Naive thymus-derived CD4-positive, alpha-beta T cell (primary cell): ENCODE data around the gene MYL6. TPM values are rescaled to one million over a fixed set of nuclear protein-coding genes. Genes with fewer than 3 reads are reported as not detected.
A peak's percentile ranks its signal among the peaks of the same experiment; 100 is the strongest.

Experiments
- ATAC-seq: fragments of 150-1000 bp; cut with Tn5 transposase; 2 replicates; pipeline ENCODE4 v1.10.0; 2021; ENCODE audit warnings: mild to moderate bottlenecking, moderate library complexity
- CTCF ChIA-PET: fragments of 350-600 bp; sonication (Branson Sonifier 250); formaldehyde crosslinking; loops from one replicate; lab custom pipeline; 2021; ENCODE audit warnings: antibody characterized with exemption; lab: Charles Lee
- POLR2A ChIA-PET: fragments of 350-600 bp; sonication (Branson Sonifier 250); formaldehyde crosslinking; loops from one replicate; lab custom pipeline; 2021; ENCODE audit warnings: antibody characterized with exemption, inconsistent platforms; lab: Charles Lee
- DNase-seq, 9 donors: peaks; one replicate each; pipeline versions ENCODE4 v3.0.0 to v3.0.0-alpha.2; 2020 to 2022; ENCODE audit warnings: mixed read lengths in 1 of 9
- H3K27ac ChIP-seq: one replicate; pipeline ENCODE4 v1.7.0; 2013; ENCODE audit warnings: mild to moderate bottlenecking, low read depth, low read length, moderate library complexity
- H3K27me3 ChIP-seq, 2 donors: one replicate each; pipeline ENCODE4 v1.7.0; 2013; ENCODE audit warnings: low read length in 2 of 2, mild to moderate bottlenecking in 2 of 2, moderate library complexity in 2 of 2; ENCODE audit not compliant: control insufficient read depth in 2 of 2, insufficient read depth in 2 of 2
- H3K36me3 ChIP-seq, 3 experiments: 1 replicate in 2 of 3; 2 replicates in 1 of 3; pipeline ENCODE4 v1.7.0; 2013; ENCODE audit warnings: low read length in 3 of 3, mild to moderate bottlenecking in 3 of 3, moderate library complexity in 1 of 3; ENCODE audit not compliant: insufficient read depth in 3 of 3, control insufficient read depth in 2 of 3
- H3K4me1 ChIP-seq, 2 donors: one replicate each; pipeline ENCODE4 v1.7.0; 2013; ENCODE audit warnings: low read length in 2 of 2, mild to moderate bottlenecking in 2 of 2, moderate library complexity in 1 of 2; ENCODE audit not compliant: control insufficient read depth in 2 of 2, insufficient read depth in 2 of 2
- H3K4me3 ChIP-seq: 2 replicates; pipeline ENCODE4 v1.7.0; 2013; ENCODE audit warnings: mild to moderate bottlenecking, low read length
- H3K9me3 ChIP-seq, 3 experiments: 1 replicate in 2 of 3; 2 replicates in 1 of 3; pipeline ENCODE4 v1.7.0; 2013; ENCODE audit warnings: low read length in 3 of 3; ENCODE audit not compliant: control insufficient read depth in 2 of 3
- H3K27ac Mint-ChIP-seq, 9 donors: one replicate each; pipeline ENCODE4 v1.8.0; 2020 to 2022; ENCODE audit warnings: mixed read lengths in 9 of 9, mild to moderate bottlenecking in 8 of 9, moderate library complexity in 5 of 9, inconsistent platforms in 2 of 9
- H3K27me3 Mint-ChIP-seq, 5 donors: one replicate each; pipeline ENCODE4 v1.8.0; 2021 to 2022; ENCODE audit warnings: mixed read lengths in 5 of 5, mild to moderate bottlenecking in 1 of 5
- H3K36me3 Mint-ChIP-seq, 5 donors: one replicate each; pipeline ENCODE4 v1.8.0; 2020 to 2022; ENCODE audit warnings: mixed read lengths in 5 of 5, mild to moderate bottlenecking in 3 of 5, inconsistent platforms in 1 of 5
- H3K4me1 Mint-ChIP-seq, 7 donors: one replicate each; pipeline ENCODE4 v1.8.0; 2020 to 2022; ENCODE audit warnings: mixed read lengths in 7 of 7, mild to moderate bottlenecking in 3 of 7, inconsistent platforms in 1 of 7
- H3K4me3 Mint-ChIP-seq, 10 donors: one replicate each; pipeline ENCODE4 v1.8.0; 2020 to 2022; ENCODE audit warnings: mild to moderate bottlenecking in 10 of 10, mixed read lengths in 10 of 10, moderate library complexity in 6 of 10, inconsistent platforms in 2 of 10
- H3K9me3 Mint-ChIP-seq, 11 donors: one replicate each; pipeline ENCODE4 v1.8.0; 2020 to 2022; ENCODE audit warnings: mixed read lengths in 11 of 11, mild to moderate bottlenecking in 4 of 11, inconsistent platforms in 1 of 11, moderate library complexity in 1 of 11
- intact Hi-C, 2 donors: fragments of 100-400 bp; cut with micrococcal nuclease; formaldehyde crosslinking; loops; one replicate each; pipeline ENCODE4 v1.15.1; 2023
- polyA plus RNA-seq, 2 donors: library from polyadenylated mRNA; unstranded; fragments of 300-500 nt; fragmentation: Illumina TruSeq; gene quantifications; one replicate each; pipeline ENCODE4 v1.2.3, GENCODE V29; 2021
- total RNA-seq, 6 experiments: library from RNA in 5 of 6; stranded (reverse) in 5 of 6; gene quantifications; 1 replicate in 5 of 6; 2 replicates in 1 of 6; pipeline ENCODE4 v1.2.3 and lab custom pipeline; 2021 to 2026

MYL6 gene
- total RNA-seq (1,000 to 10,000 TPM in 1 of 5 experiments, 100 to 1,000 TPM in 4; 428 to 1,509 (median 467) TPM), polyA plus RNA-seq (1,000 to 10,000 TPM; 1,845 to 2,144 TPM), total RNA-seq (lab: John Stamatoyannopoulos, UW) (268 reads per million, percentile 95 among the genes with 10 or more reads in this experiment)

- Mint-ChIP-seq H3K27ac (peak within 1 kb of the TSS; percentile 88 to 99 (median 97)), H3K4me3 (peak within 1 kb of the TSS; percentile 94 to 99 (median 96)), H3K4me1 (peaks cover 31 to 59% (median 54%) of the 10 kb centered on the region in 7 donors), H3K9me3 (no peaks in the 10 kb centered on the region), H3K36me3 (peaks cover 0 to 42% (median 10%) of the 10 kb centered on the region in 5 donors), H3K27me3 (no peaks in the 10 kb centered on the region)
- no peaks in the 10 kb centered on the region for H3K9me3 ChIP-seq
- POLR2A ChIA-PET = interaction anchor here (0.7 to 12.7 kb wide), 12 partner anchors 9 to 1267 kb away, joined by 3 to 161 read pairs (median 8); partner anchors contain the start of genes CNPY2, DGKA, ESYT1 and RNF41
- ATAC-seq (peak; percentile 91), DNase-seq (peak; percentile 58 to 97 (median 89))
- intact Hi-C loops = loop anchor here (1.0 to 5.0 kb wide), 8 partner anchors 31 to 203 kb away; partner anchors contain the start of genes SMARCC2 (in 2 of the 2), ZC3H10 (in 2 of the 2), NABP2 (in 1 of the 2) and RAB5B (in 1 of the 2)
- CTCF ChIA-PET = interaction anchor here (1.0 to 3.8 kb wide), 6 partner anchors 18 to 306 kb away, joined by 3 to 15 read pairs (median 6); partner anchors contain the start of genes ESYT1 and ZC3H10
- H3K4me3 ChIP-seq = peak within 1 kb of the TSS; percentile 89
- peaks cover 24 to 26% of the 10 kb centered on the region in 2 donors for H3K4me1 ChIP-seq
- peak within 1 kb of the TSS; percentile 98 for H3K27ac ChIP-seq
- H3K27me3 ChIP-seq = no peaks in the 10 kb centered on the region
- peaks cover 4 to 39% (median 20%) of the 10 kb centered on the region in 3 experiments for H3K36me3 ChIP-seq
These were observed at the start of gene MYL6 for GRCh38 chr12:56158029-56158925. Gene MYL6, plus strand, starts transcription at chr12:56158359. Its CDS starts 43 bp downstream, at chr12:56158402.

DNA sequence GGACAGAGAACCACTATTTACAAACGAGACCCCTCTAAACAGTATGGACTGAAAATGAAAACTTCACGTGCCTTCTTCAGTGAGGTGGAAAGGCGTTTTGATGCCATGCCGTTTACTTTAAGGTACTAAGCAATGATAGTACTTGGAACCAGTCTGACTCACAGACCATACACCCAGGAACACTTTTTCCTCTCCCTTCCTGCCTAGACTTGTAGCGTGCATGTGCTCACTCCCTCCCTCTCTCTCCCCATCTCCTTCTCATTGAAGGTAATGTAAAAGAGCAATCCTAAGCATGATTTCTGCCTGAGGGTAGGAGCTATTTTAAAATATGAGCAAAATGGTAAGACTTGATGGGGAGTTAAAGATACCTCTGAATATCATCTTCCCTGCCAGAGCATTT is 47.6 kb upstream of the MYL6 start:
- Mint-ChIP-seq H3K4me3 (no peak overlapping the region), H3K27me3 (no peaks in the 10 kb centered on the region), H3K36me3 (peaks cover 6 to 54% (median 37%) of the 10 kb centered on the region in 5 donors), H3K4me1 (peaks cover 7 to 40% (median 17%) of the 10 kb centered on the region in 7 donors), H3K27ac (peak overlapping the region in 1 of 9 donors; percentile 44), H3K9me3 (no peaks in the 10 kb centered on the region)
- DNase-seq (no peak), ATAC-seq (no peak)
- no peaks in the 10 kb centered on the region for H3K27me3 ChIP-seq
- intact Hi-C loops = loop anchor here in 1 of 2 donors (10.0 kb wide), 1 partner anchor 524 kb away; the partner anchor contains the start of gene BAZ2A
- H3K9me3 ChIP-seq = no peaks in the 10 kb centered on the region
- no peak overlapping the region for H3K27ac ChIP-seq
- POLR2A ChIA-PET = interaction anchor here (0.8 to 2.0 kb wide), 2 partner anchors 64 to 112 kb away, joined by 3 to 11 read pairs; no protein-coding TSS in a partner anchor
- H3K4me1 ChIP-seq = peaks cover 11 to 14% of the 10 kb centered on the region in 2 donors
- CTCF ChIA-PET = no interaction called here
- H3K36me3 ChIP-seq = peaks cover 23 to 68% (median 24%) of the 10 kb centered on the region in 3 experiments
- H3K4me3 ChIP-seq = no peak overlapping the region

GRCh38 chr12:56114084-56114483 is 44.1 kb upstream of the MYL6 start:
- no peak for ATAC-seq
- Mint-ChIP-seq H3K4me1 (peaks cover 17 to 36% (median 20%) of the 10 kb centered on the region in 7 donors), H3K36me3 (peaks cover 12 to 50% (median 45%) of the 10 kb centered on the region in 5 donors), H3K4me3 (peak overlapping the region in 3 of 10 donors; percentile 0 to 30 (median 19)), H3K27ac (peak overlapping the region in 7 of 9 donors; percentile 35 to 98 (median 56)), H3K27me3 (no peaks in the 10 kb centered on the region), H3K9me3 (peaks cover 0 to 5% (median 0%) of the 10 kb centered on the region in 11 donors)
- Histone ChIP-seq H3K9me3 (no peaks in the 10 kb centered on the region), H3K4me3 (no peak overlapping the region), H3K27me3 (no peaks in the 10 kb centered on the region), H3K27ac (no peak overlapping the region), H3K36me3 (peaks cover 9 to 46% (median 16%) of the 10 kb centered on the region in 3 experiments), H3K4me1 (peaks cover 15 to 20% of the 10 kb centered on the region in 2 donors)
- intact Hi-C loops = loop anchor here in 1 of 2 donors (10.0 kb wide), 1 partner anchor 521 kb away; the partner anchor contains the start of gene BAZ2A
- DNase-seq = no peak
- ChIA-PET CTCF (interaction anchor here (0.5 kb wide), 1 partner anchor 69 kb away, joined by 3 read pairs; no protein-coding TSS in a partner anchor), POLR2A (interaction anchor here (1.9 to 2.6 kb wide), 2 partner anchors 10 to 12 kb away, joined by 4 to 20 read pairs; partner anchors contain the start of gene PA2G4)

DNA sequence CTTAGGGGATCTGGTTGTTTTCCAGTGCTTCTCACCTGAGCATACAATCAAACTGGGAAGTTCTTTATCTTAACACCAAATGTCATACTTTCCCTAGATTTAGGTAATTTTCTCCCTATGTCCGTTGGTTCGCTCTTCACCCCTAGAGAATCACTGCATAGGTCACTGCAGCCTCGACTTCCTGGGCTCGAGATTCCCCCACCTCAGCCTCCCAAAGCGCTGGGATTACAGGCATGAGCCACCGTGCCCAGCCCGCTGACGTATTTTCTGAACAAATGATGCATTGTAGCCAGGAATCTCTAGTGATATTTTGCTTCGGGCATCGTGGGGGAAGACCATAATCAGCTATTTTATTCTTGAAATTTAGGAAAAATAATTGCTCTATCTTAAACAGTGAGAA is 42.8 kb upstream of the MYL6 start:
- Mint-ChIP-seq H3K4me1 (peaks cover 24 to 47% (median 32%) of the 10 kb centered on the region in 7 donors), H3K27ac (peak overlapping the region; percentile 95 to 99 (median 98)), H3K4me3 (peak overlapping the region; percentile 87 to 100 (median 96)), H3K9me3 (peaks cover 0 to 5% (median 0%) of the 10 kb centered on the region in 11 donors), H3K36me3 (peaks cover 12 to 44% (median 42%) of the 10 kb centered on the region in 5 donors), H3K27me3 (no peaks in the 10 kb centered on the region)
- ATAC-seq (no peak), DNase-seq (no peak)
- Histone ChIP-seq H3K27me3 (no peaks in the 10 kb centered on the region), H3K4me3 (peak overlapping the region; percentile 95), H3K27ac (peak overlapping the region; percentile 93), H3K36me3 (peaks cover 3 to 33% (median 9%) of the 10 kb centered on the region in 3 experiments), H3K9me3 (no peaks in the 10 kb centered on the region), H3K4me1 (peaks cover 24 to 25% of the 10 kb centered on the region in 2 donors)
- ChIA-PET POLR2A (interaction anchor here (0.6 to 7.6 kb wide), 14 partner anchors 11 to 377 kb away, joined by 3 to 230 read pairs (median 9); partner anchors contain the start of genes ESYT1, MYL6, PA2G4 and PYM1), CTCF (interaction anchor here (0.7 to 5.1 kb wide), 3 partner anchors 12 to 1270 kb away, joined by 3 to 44 read pairs (median 3); partner anchors contain the start of gene PA2G4)
- intact Hi-C loops = loop anchor here (5.0 to 10.0 kb wide), 7 partner anchors 118 to 1627 kb away; partner anchors contain the start of genes BAZ2A (in 1 of the 2), MARS1 (in 1 of the 2), PTGES3 (in 1 of the 2) and SUOX (in 1 of the 2)

GRCh38 chr12:56116267-56117081 is 41.7 kb upstream of the MYL6 start, which contains the start of gene RPL41:
Gene RPL41, plus strand, starts transcription at chr12:56116633.
- peak; percentile 85 to 97 (median 96) for DNase-seq
- peak within 1 kb of the TSS; percentile 95 for H3K4me3 ChIP-seq
- ATAC-seq = peak; percentile 63
- CTCF ChIA-PET = interaction anchor here (0.5 to 13.4 kb wide), 13 partner anchors 9 to 1269 kb away, joined by 3 to 193 read pairs (median 4); partner anchors contain the start of genes ESYT1, PA2G4, RNF41 and SMARCC2
- Mint-ChIP-seq H3K27me3 (no peaks in the 10 kb centered on the region), H3K27ac (peak within 1 kb of the TSS; percentile 95 to 99 (median 98)), H3K4me1 (peaks cover 24 to 47% (median 34%) of the 10 kb centered on the region in 7 donors), H3K4me3 (peak within 1 kb of the TSS; percentile 87 to 100 (median 96)), H3K9me3 (peaks cover 0 to 5% (median 0%) of the 10 kb centered on the region in 11 donors), H3K36me3 (peaks cover 7 to 39% (median 32%) of the 10 kb centered on the region in 5 donors)
- H3K36me3 ChIP-seq = peaks cover 0 to 33% (median 3%) of the 10 kb centered on the region in 3 experiments
- H3K27ac ChIP-seq = peak within 1 kb of the TSS; percentile 93
- H3K9me3 ChIP-seq = no peaks in the 10 kb centered on the region
- intact Hi-C loops = loop anchor here (1.0 to 10.0 kb wide), 14 partner anchors 12 to 1836 kb away; partner anchors contain the start of genes PA2G4 (in 2 of the 2), BAZ2A (in 1 of the 2), CBX5 (in 1 of the 2) and CS (in 1 of the 2)
- peaks cover 24 to 25% of the 10 kb centered on the region in 2 donors for H3K4me1 ChIP-seq
- no peaks in the 10 kb centered on the region for H3K27me3 ChIP-seq
- POLR2A ChIA-PET = interaction anchor here (0.6 to 7.6 kb wide), 31 partner anchors 8 to 389 kb away, joined by 3 to 230 read pairs (median 6); partner anchors contain the start of genes ANKRD52, CNPY2, COQ10A and ESYT1
